ENCODE data around the gene TM6SF1. TPM values are rescaled to one million over a fixed set of nuclear protein-coding genes. Genes with fewer than 3 reads are reported as not detected.

Gene TM6SF1
- polyA plus RNA-seq, 1 donor (not counting 4 experiments of a cell fraction or from before 2014, with no cell fraction given) = 0.05 TPM

- no peak for DNase-seq (ENCODE audit: low read depth, low spot score)
- Histone ChIP-seq H3K9me3 (ENCODE audit: control insufficient read depth, low read depth, low read length) (no peaks in the 10 kb centered on the region), H3K79me2 (ENCODE audit: control insufficient read depth, insufficient read depth, low read length) (no peaks in the 10 kb centered on the region), H3K27me3 (ENCODE audit: control insufficient read depth, extremely low read depth, insufficient read depth, low read length) (peaks cover 15% of the 10 kb centered on the region), H3K4me1 (ENCODE audit: control insufficient read depth, extremely low read depth, insufficient read depth, low read length) (no peaks in the 10 kb centered on the region), H2AFZ (ENCODE audit: control insufficient read depth, low read length) (no peak overlapping the region), H3K4me2 (ENCODE audit: control insufficient read depth, extremely low read depth, insufficient read depth, low read depth, low read length) (no peak overlapping the region), H3K9ac (ENCODE audit: control insufficient read depth, extremely low read depth, insufficient read depth, low read length) (no peak overlapping the region), H3K9me1 (ENCODE audit: control insufficient read depth, extremely low read depth, insufficient read depth, low read length) (no peaks in the 10 kb centered on the region), H3K4me3 (ENCODE audit: control insufficient read depth in 2 of 3, extremely low read depth in 1 of 3, insufficient read depth in 2 of 3, low read depth in 1 of 3, low read length in 3 of 3) (no peak overlapping the region), H3K27ac (ENCODE audit: control insufficient read depth, insufficient read depth, low read length) (no peak overlapping the region), H4K20me1 (ENCODE audit: control insufficient read depth, extremely low read depth, insufficient read depth, low read length) (no peaks in the 10 kb centered on the region), H3K36me3 (ENCODE audit: control insufficient read depth in 2 of 2, extremely low read depth in 1 of 2, insufficient read depth in 2 of 2, low read length in 2 of 2) (no peaks in the 10 kb centered on the region)
- dilution Hi-C loops (cut with MboI; ENCODE audit: extremely low pct_ligation_motif_present, low sequenced_read_pairs) = no loop called here
- TF ChIP-seq, protein P1, sequence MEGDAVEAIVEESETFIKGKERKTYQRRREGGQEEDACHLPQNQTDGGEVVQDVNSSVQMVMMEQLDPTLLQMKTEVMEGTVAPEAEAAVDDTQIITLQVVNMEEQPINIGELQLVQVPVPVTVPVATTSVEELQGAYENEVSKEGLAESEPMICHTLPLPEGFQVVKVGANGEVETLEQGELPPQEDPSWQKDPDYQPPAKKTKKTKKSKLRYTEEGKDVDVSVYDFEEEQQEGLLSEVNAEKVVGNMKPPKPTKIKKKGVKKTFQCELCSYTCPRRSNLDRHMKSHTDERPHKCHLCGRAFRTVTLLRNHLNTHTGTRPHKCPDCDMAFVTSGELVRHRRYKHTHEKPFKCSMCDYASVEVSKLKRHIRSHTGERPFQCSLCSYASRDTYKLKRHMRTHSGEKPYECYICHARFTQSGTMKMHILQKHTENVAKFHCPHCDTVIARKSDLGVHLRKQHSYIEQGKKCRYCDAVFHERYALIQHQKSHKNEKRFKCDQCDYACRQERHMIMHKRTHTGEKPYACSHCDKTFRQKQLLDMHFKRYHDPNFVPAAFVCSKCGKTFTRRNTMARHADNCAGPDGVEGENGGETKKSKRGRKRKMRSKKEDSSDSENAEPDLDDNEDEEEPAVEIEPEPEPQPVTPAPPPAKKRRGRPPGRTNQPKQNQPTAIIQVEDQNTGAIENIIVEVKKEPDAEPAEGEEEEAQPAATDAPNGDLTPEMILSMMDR (optimal IDR thresholded peaks at IDR 0.05 in 1 of 3, IDR thresholded peaks at IDR 0.05 in 1 of 3, conservative IDR thresholded peaks at IDR 0.05 in 1 of 3; ENCODE audit: extremely low read depth in 1 of 3, insufficient read depth in 2 of 3, low read length in 3 of 3) = no peak
- TF ChIP-seq EZH2 (IDR thresholded peaks at IDR 0.05; ENCODE audit: low read length) = no peak
- FAIRE-seq = no peak
Measured at GRCh38 chr15:83113881-83114674, 6.6 kb downstream of the TM6SF1 start.

DNA sequence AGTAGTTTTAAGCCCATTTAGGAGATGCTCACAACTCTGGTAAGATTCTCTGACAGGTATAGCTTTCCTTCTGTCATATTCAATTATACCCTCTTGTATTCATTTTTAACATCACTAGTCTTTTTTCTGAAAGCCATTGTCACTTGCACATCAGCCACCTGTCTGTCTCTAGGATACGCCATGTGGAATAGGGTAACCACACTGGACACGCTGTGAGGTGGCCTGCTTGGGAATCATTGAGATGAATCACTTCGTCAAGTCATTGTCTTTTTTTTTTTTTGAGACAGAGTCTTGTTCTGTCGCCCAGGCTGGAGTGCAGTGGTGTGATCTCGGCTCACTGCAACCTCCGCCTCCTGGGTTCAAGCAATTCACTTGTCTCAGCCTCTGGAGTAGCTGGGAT lies 7.4 kb downstream of the TM6SF1 start:
- dilution Hi-C loops (cut with MboI; ENCODE audit: extremely low pct_ligation_motif_present, low sequenced_read_pairs) = no loop called here
- Histone ChIP-seq H3K9me1 (ENCODE audit: control insufficient read depth, extremely low read depth, insufficient read depth, low read length) (no peaks in the 10 kb centered on the region), H3K9me3 (ENCODE audit: control insufficient read depth, low read depth, low read length) (no peaks in the 10 kb centered on the region), H3K4me2 (ENCODE audit: control insufficient read depth, extremely low read depth, insufficient read depth, low read depth, low read length) (no peak overlapping the region), H3K4me1 (ENCODE audit: control insufficient read depth, extremely low read depth, insufficient read depth, low read length) (no peaks in the 10 kb centered on the region), H3K36me3 (ENCODE audit: control insufficient read depth in 2 of 2, extremely low read depth in 1 of 2, insufficient read depth in 2 of 2, low read length in 2 of 2) (no peaks in the 10 kb centered on the region), H3K4me3 (ENCODE audit: control insufficient read depth in 2 of 3, extremely low read depth in 1 of 3, insufficient read depth in 2 of 3, low read depth in 1 of 3, low read length in 3 of 3) (no peak overlapping the region), H2AFZ (ENCODE audit: control insufficient read depth, low read length) (no peak overlapping the region), H3K9ac (ENCODE audit: control insufficient read depth, extremely low read depth, insufficient read depth, low read length) (no peak overlapping the region), H3K27ac (ENCODE audit: control insufficient read depth, insufficient read depth, low read length) (no peak overlapping the region), H3K27me3 (ENCODE audit: control insufficient read depth, extremely low read depth, insufficient read depth, low read length) (peaks cover 7% of the 10 kb centered on the region), H3K79me2 (ENCODE audit: control insufficient read depth, insufficient read depth, low read length) (no peaks in the 10 kb centered on the region), H4K20me1 (ENCODE audit: control insufficient read depth, extremely low read depth, insufficient read depth, low read length) (no peaks in the 10 kb centered on the region)
- no peak for DNase-seq (ENCODE audit: low read depth, low spot score)
- TF ChIP-seq, protein P1 (optimal IDR thresholded peaks at IDR 0.05 in 1 of 3, IDR thresholded peaks at IDR 0.05 in 1 of 3, conservative IDR thresholded peaks at IDR 0.05 in 1 of 3; ENCODE audit: extremely low read depth in 1 of 3, insufficient read depth in 2 of 3, low read length in 3 of 3) = no peak
- no peak for TF ChIP-seq EZH2 (IDR thresholded peaks at IDR 0.05; ENCODE audit: low read length)
- FAIRE-seq = no peak
